Sigmoid colon (tissue), 7 donors: Measurements from ENCODE around the gene CYTH3. TPM values are rescaled to one million over a fixed set of nuclear protein-coding genes. Genes with fewer than 3 reads are reported as not detected.

ENCODE experiments used
- DNase-seq: peaks from one replicate; pipeline ENCODE4 v3.0.0-alpha.2; 2019
- H3K27ac ChIP-seq, 4 donors: fragments of 200-600 bp; sonication (generic); one replicate each; pipeline ENCODE4 v1.5.1; 2016 to 2019; ENCODE audit warnings: mild to moderate bottlenecking in 1 of 4
- H3K27me3 ChIP-seq, 3 donors: fragments of 200-600 bp; sonication (generic); one replicate each; pipeline ENCODE4 v1.5.1; 2019; ENCODE audit warnings: mild to moderate bottlenecking in 1 of 3
- H3K36me3 ChIP-seq, 4 donors: fragments of 200-600 bp; sonication (generic); one replicate each; pipeline ENCODE4 v1.5.1; 2016 to 2019
- H3K4me1 ChIP-seq, 4 donors: fragments of 200-600 bp; sonication (generic); one replicate each; pipeline ENCODE4 v1.5.1; 2017 to 2019
- H3K4me3 ChIP-seq, 4 donors: fragments of 200-600 bp; sonication (generic); one replicate each; pipeline ENCODE4 v1.5.1; 2017 to 2019; ENCODE audit warnings: mild to moderate bottlenecking in 2 of 4, moderate library complexity in 1 of 4
- H3K9me3 ChIP-seq, 4 donors: fragments of 200-600 bp in 3 of 4; sonication (generic) in 3 of 4; one replicate each; pipeline versions ENCODE4 v1.5.1 to v1.6.1; 2013 to 2019
- EP300 ChIP-seq, 4 donors: sonication (generic); formaldehyde crosslinking; IDR thresholded peaks; one replicate each; pipeline ENCODE4 v1.6.1; 2017; ENCODE audit warnings: antibody characterized with exemption in 4 of 4
- POLR2A ChIP-seq, 2 donors: fragments of 450-650 bp; IDR thresholded peaks; one replicate each; pipeline ENCODE4 v1.6.1; 2016; ENCODE audit warnings: antibody characterized with exemption in 2 of 2, mild to moderate bottlenecking in 2 of 2, moderate library complexity in 2 of 2
- POLR2AphosphoS5 ChIP-seq, 4 donors: sonication (generic); formaldehyde crosslinking; IDR thresholded peaks; one replicate each; pipeline ENCODE4 v1.6.1; 2017; ENCODE audit warnings: antibody characterized with exemption in 4 of 4
- WGBS, 2 donors: extraction: QIAGEN DNeasy Blood & Tissue Kit; methylation state at CpG; one replicate each; pipeline ENCODE4 v1.1.7; 2013; 5-methylcytosine and 5-hydroxymethylcytosine counted together
- intact Hi-C: fragments of 100-400 bp; cut with DNase I; formaldehyde crosslinking; loops from one replicate; pipeline ENCODE4 v1.15.1; 2023
- polyA plus RNA-seq, 3 donors: library from polyadenylated mRNA; stranded (reverse); fragments of 200-250 nt; gene quantifications; one replicate each; pipeline ENCODE4 v1.2.3, GENCODE V29; 2013
- total RNA-seq, 4 donors: library from RNA; depleted of rRNA; stranded (reverse); fragments of >200 nt; gene quantifications; one replicate each; pipeline ENCODE4 v1.1.0, GENCODE V29; 2016
- TF ChIP-seq, protein P1 (sequence below), 4 experiments: fragments of 450-650 bp in 3 of 4; fragments of 200-600 bp in 1 of 4; IDR thresholded peaks; one replicate each; pipeline ENCODE4 v1.5.1; 2016 to 2019; ENCODE audit warnings: antibody characterized with exemption in 4 of 4, mild to moderate bottlenecking in 3 of 4, moderate library complexity in 2 of 4
- donor health status: healthy with polysubstance abuse.
- donor health status: Bipolar disorder and iron deficiency.
- donor health status: healthy.

The CYTH3 gene
- total and polyA plus RNA-seq, 7 donors = 6.5 to 34.8 (median 27.1) TPM

DNA sequence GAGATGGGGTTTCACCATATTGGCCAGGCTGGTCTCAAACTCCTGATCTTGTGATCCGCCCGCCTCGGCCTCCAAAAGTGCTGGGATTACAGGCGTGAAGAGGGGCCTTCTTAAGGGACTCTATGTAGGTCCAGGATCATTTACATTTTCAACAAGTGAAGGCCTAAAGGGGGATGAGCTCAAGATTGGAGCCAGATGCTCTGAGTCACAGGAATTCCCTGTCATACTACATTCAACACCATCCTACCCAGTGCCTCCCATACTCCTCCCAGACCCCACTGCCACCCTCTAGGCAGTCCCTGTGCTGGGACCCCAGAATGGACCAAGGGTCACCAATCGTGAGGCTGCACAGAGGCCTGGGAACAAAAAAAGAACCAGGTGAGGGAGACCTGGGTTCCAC, 29.9 kb downstream of the CYTH3 start:
- H3K27ac ChIP-seq = no peak overlapping the region
- H3K36me3 ChIP-seq = no peaks in the 10 kb centered on the region
- TF ChIP-seq POLR2AphosphoS5 (IDR thresholded peaks at IDR 0.05) = no peak
- H3K4me3 ChIP-seq = no peak overlapping the region
- intact Hi-C loops = no loop called here
- peaks cover 0 to 18% (median 10%) of the 10 kb centered on the region in 4 donors for H3K4me1 ChIP-seq
- WGBS, 2 donors = 96 to 97% methylated on average over 5 of the region's 5 CpGs
- no peaks in the 10 kb centered on the region for H3K9me3 ChIP-seq
- H3K27me3 ChIP-seq = no peaks in the 10 kb centered on the region
- no peak for DNase-seq

DNA sequence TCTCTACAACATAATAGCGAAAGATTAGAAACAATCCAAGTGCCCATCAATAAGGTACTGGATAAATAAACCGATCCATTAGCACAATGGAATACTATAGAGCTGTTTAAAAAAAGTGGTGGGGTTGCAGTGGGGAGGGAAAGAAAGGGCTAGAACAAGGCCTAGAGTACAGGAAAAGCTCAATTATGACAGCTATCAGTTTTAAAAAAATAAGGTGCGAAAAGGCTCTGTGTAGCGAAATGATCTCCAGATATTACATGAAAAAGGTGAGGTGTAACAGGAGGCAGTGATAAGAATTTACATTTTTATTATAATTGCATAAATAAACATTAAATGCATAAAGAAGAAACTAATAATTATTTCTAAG, 30.8 kb downstream of the CYTH3 start:
- intact Hi-C loops = no loop called here
- no peak overlapping the region for H3K27ac ChIP-seq
- TF ChIP-seq POLR2AphosphoS5 (IDR thresholded peaks at IDR 0.05) (no peak), POLR2A (IDR thresholded peaks at IDR 0.05) (no peak), EP300 (IDR thresholded peaks at IDR 0.05) (no peak)
- TF ChIP-seq, protein P1, sequence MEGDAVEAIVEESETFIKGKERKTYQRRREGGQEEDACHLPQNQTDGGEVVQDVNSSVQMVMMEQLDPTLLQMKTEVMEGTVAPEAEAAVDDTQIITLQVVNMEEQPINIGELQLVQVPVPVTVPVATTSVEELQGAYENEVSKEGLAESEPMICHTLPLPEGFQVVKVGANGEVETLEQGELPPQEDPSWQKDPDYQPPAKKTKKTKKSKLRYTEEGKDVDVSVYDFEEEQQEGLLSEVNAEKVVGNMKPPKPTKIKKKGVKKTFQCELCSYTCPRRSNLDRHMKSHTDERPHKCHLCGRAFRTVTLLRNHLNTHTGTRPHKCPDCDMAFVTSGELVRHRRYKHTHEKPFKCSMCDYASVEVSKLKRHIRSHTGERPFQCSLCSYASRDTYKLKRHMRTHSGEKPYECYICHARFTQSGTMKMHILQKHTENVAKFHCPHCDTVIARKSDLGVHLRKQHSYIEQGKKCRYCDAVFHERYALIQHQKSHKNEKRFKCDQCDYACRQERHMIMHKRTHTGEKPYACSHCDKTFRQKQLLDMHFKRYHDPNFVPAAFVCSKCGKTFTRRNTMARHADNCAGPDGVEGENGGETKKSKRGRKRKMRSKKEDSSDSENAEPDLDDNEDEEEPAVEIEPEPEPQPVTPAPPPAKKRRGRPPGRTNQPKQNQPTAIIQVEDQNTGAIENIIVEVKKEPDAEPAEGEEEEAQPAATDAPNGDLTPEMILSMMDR (IDR thresholded peaks at IDR 0.05) = no peak
- DNase-seq = no peak
- no peak overlapping the region for H3K4me3 ChIP-seq
- no peaks in the 10 kb centered on the region for H3K36me3 ChIP-seq
- H3K9me3 ChIP-seq = no peaks in the 10 kb centered on the region
- no peaks in the 10 kb centered on the region for H3K27me3 ChIP-seq
- H3K4me1 ChIP-seq = peaks cover 0 to 9% (median 6%) of the 10 kb centered on the region in 4 donors
- 96 to 97% methylated on average over 4 of the region's 4 CpGs for WGBS, 2 donors

DNA sequence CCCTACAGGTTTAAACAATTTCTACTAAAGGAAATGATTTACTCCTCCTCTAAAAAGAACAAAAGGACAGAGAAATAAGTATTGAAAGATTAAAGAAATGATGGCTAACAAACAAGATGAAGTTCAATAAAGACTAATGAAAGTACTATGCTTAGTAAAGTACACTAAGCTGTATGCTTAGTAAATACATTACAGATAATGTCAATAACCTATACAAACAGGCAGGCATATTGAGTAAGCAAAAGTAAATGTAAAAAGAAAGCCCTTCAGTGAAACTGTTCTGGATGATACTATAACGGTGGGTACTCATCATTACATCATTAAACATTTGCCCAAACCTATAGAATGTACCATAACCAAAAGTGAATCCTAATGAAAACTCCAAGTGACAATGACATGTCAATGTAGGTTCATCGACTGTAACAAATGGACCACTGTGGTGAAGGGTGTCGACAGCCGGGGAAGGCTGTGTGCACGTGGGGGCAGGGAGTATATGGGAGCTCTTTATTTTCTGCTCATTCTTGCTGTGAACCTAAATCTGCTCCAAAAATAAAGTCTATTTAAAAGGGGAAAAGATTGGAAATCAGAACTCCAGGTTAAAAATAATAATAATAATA, 34.0 kb downstream of the CYTH3 start:
- Histone ChIP-seq H3K4me1 (peaks cover 0 to 4% (median 0%) of the 10 kb centered on the region in 4 donors), H3K4me3 (no peak overlapping the region), H3K27ac (no peak overlapping the region), H3K27me3 (no peaks in the 10 kb centered on the region), H3K36me3 (no peaks in the 10 kb centered on the region), H3K9me3 (no peaks in the 10 kb centered on the region)
- DNase-seq = no peak
- TF ChIP-seq, protein P1 (IDR thresholded peaks at IDR 0.05) = no peak
- TF ChIP-seq POLR2AphosphoS5 (IDR thresholded peaks at IDR 0.05) = no peak
- TF ChIP-seq EP300 (IDR thresholded peaks at IDR 0.05) = no peak
- no peak for TF ChIP-seq POLR2A (IDR thresholded peaks at IDR 0.05)
- intact Hi-C loops = no loop called here
- 85 to 93% methylated on average over 5 of the region's 5 CpGs for WGBS, 2 donors

DNA sequence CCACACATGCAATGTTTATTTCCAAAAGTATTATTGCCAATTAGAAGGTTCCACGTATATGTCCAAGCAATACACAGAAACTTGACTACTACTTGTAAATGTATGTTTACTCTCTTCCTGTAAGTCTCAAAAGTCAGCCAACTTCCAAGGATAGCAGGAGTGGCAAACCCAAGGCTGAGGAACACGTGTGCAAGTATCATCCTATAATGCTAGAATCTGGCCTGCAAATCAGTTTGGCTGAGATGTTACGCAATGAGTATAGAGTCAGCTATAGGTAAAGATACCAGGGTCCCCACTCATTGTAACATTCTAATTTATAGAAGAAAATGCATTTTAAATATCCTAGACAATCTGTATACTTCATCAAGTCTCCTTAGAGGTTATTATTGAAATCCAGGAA, 34.7 kb downstream of the CYTH3 start:
- no peak overlapping the region for H3K4me3 ChIP-seq
- peaks cover 0 to 6% (median 2%) of the 10 kb centered on the region in 4 donors for H3K4me1 ChIP-seq
- no peak for TF ChIP-seq POLR2A (IDR thresholded peaks at IDR 0.05)
- TF ChIP-seq POLR2AphosphoS5 (IDR thresholded peaks at IDR 0.05) = no peak
- TF ChIP-seq, protein P1 (IDR thresholded peaks at IDR 0.05) = no peak
- no peak for TF ChIP-seq EP300 (IDR thresholded peaks at IDR 0.05)
- intact Hi-C loops = no loop called here
- H3K36me3 ChIP-seq = no peaks in the 10 kb centered on the region
- H3K27me3 ChIP-seq = no peaks in the 10 kb centered on the region
- WGBS, 2 donors = 80 to 83% methylated on average over 3 of the region's 3 CpGs
- DNase-seq = no peak
- H3K9me3 ChIP-seq = no peaks in the 10 kb centered on the region
- H3K27ac ChIP-seq = no peak overlapping the region

DNA sequence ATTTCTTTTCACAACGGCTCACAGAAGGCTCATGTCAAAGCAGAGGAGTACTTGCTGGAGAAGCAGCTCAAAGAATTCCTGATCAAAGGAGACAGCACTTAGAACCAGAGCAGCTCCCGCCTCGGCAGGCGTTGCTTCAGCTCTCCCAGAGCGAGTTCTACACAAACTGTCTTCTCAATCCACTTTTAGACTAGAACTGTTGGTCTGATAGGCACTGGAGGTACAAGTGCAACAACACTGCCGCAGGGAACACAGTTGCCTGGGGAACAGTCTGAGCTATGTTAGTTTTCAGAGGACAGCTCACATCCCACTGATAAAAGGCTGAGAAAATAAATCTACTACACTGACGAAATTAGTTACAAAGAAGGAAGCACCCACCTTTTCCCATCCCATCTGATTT, 35.4 kb downstream of the CYTH3 start:
- whole genome bisulfite sequencing, 2 donors = 91 to 93% methylated on average over 7 of the region's 7 CpGs
- H3K36me3 ChIP-seq = no peaks in the 10 kb centered on the region
- intact Hi-C loops = no loop called here
- no peak for DNase-seq
- TF ChIP-seq EP300 (IDR thresholded peaks at IDR 0.05) (no peak), POLR2A (IDR thresholded peaks at IDR 0.05) (no peak), POLR2AphosphoS5 (IDR thresholded peaks at IDR 0.05) (no peak)
- TF ChIP-seq, protein P1 (IDR thresholded peaks at IDR 0.05) = no peak
- H3K27ac ChIP-seq = no peak overlapping the region
- H3K4me1 ChIP-seq = peaks cover 0 to 10% (median 3%) of the 10 kb centered on the region in 4 donors
- no peak overlapping the region for H3K4me3 ChIP-seq
- no peaks in the 10 kb centered on the region for H3K9me3 ChIP-seq
- H3K27me3 ChIP-seq = no peaks in the 10 kb centered on the region
